Liver (tissue), 9 donors: Measurements from ENCODE around the gene ANKRD31. TPM values are rescaled to one million over a fixed set of nuclear protein-coding genes. Genes with fewer than 3 reads are reported as not detected.

Experiments used
- DNase-seq: peaks from one replicate; pipeline ENCODE4 v3.0.0-alpha.2; 2017; ENCODE audit warnings: low spot score
- H3K27ac ChIP-seq, 2 donors: one replicate each; pipeline ENCODE4 v1.7.0; 2013; ENCODE audit warnings: inconsistent platforms in 2 of 2, low read length in 2 of 2, control low read depth in 1 of 2, low read depth in 1 of 2, mild to moderate bottlenecking in 1 of 2
- H3K27me3 ChIP-seq, 4 donors: one replicate each; pipeline versions ENCODE4 v1.6.1 to v1.7.0; 2013; ENCODE audit warnings: low read length in 3 of 4, inconsistent platforms in 1 of 4, mild to moderate bottlenecking in 1 of 4, moderate library complexity in 1 of 4; ENCODE audit not compliant: control insufficient read depth in 4 of 4, insufficient read depth in 4 of 4
- H3K36me3 ChIP-seq, 4 donors: one replicate each; pipeline versions ENCODE4 v1.6.1 to v1.7.0; 2013; ENCODE audit warnings: low read length in 3 of 4, mild to moderate bottlenecking in 3 of 4, low read depth in 1 of 4, moderate library complexity in 1 of 4; ENCODE audit not compliant: control insufficient read depth in 4 of 4, insufficient read depth in 3 of 4
- H3K4me1 ChIP-seq, 4 donors: one replicate each; pipeline versions ENCODE4 v1.6.1 to v1.7.0; 2013; ENCODE audit warnings: low read length in 3 of 4, mild to moderate bottlenecking in 3 of 4, moderate library complexity in 1 of 4; ENCODE audit not compliant: control insufficient read depth in 4 of 4, insufficient read depth in 4 of 4
- H3K4me3 ChIP-seq, 3 donors: one replicate each; pipeline versions ENCODE4 v1.6.1 to v1.7.0; 2013; ENCODE audit warnings: low read length in 3 of 3, control low read depth in 1 of 3, low read depth in 1 of 3, mild to moderate bottlenecking in 1 of 3
- H3K9ac ChIP-seq, 2 donors: one replicate each; pipeline ENCODE4 v1.7.0; 2013; ENCODE audit warnings: low read length in 2 of 2, mild to moderate bottlenecking in 2 of 2, moderate library complexity in 2 of 2, control low read depth in 1 of 2, low read depth in 1 of 2
- H3K9me3 ChIP-seq, 4 donors: one replicate each; pipeline versions ENCODE4 v1.6.1 to v1.7.0; 2013; ENCODE audit warnings: low read length in 3 of 4; ENCODE audit not compliant: control insufficient read depth in 4 of 4
- EGR1 ChIP-seq, 2 donors: IDR thresholded peaks; 2 replicates each; pipeline ENCODE4 v1.6.1; 2016 to 2018; ENCODE audit warnings: antibody characterized with exemption in 2 of 2, low read depth in 2 of 2
- FOXA1 ChIP-seq: IDR thresholded peaks from 2 replicates; pipeline ENCODE4 v1.6.1; 2016; ENCODE audit warnings: antibody characterized with exemption
- GABPA ChIP-seq, 2 donors: IDR thresholded peaks in 1 of 2; conservative IDR thresholded peaks in 1 of 2; 2 replicates each; pipeline ENCODE4 v1.6.1; 2016; ENCODE audit warnings: antibody characterized with exemption in 2 of 2, mild to moderate bottlenecking in 1 of 2, moderate library complexity in 1 of 2
- HNF4A ChIP-seq, 2 donors: conservative IDR thresholded peaks; 2 replicates each; pipeline ENCODE4 v1.6.1; 2016; ENCODE audit warnings: antibody characterized with exemption in 2 of 2, mild to moderate bottlenecking in 2 of 2
- HNF4G ChIP-seq: IDR thresholded peaks from 2 replicates; pipeline ENCODE4 v1.6.1; 2016; ENCODE audit warnings: antibody characterized with exemption
- JUND ChIP-seq, 2 donors: IDR thresholded peaks; 2 replicates each; pipeline ENCODE4 v1.6.1; 2016; ENCODE audit warnings: antibody characterized with exemption in 2 of 2
- RAD21 ChIP-seq, 2 donors: IDR thresholded peaks; 2 replicates each; pipeline ENCODE4 v1.6.1; 2016; ENCODE audit warnings: antibody characterized with exemption in 2 of 2, mild to moderate bottlenecking in 2 of 2
- RXRA ChIP-seq, 2 donors: IDR thresholded peaks; 2 replicates each; pipeline ENCODE4 v1.6.1; 2017 to 2018; ENCODE audit warnings: antibody characterized with exemption in 2 of 2, mild to moderate bottlenecking in 1 of 2
- TAF1 ChIP-seq: conservative IDR thresholded peaks from 2 replicates; pipeline ENCODE4 v1.6.1; 2016; ENCODE audit warnings: antibody characterized with exemption, mild to moderate bottlenecking
- YY1 ChIP-seq: IDR thresholded peaks from 2 replicates; pipeline ENCODE4 v1.6.1; 2016; ENCODE audit warnings: antibody characterized with exemption, mild to moderate bottlenecking
- WGBS: extraction: QIAGEN DNeasy Blood & Tissue Kit; methylation state at CpG from one replicate; pipeline ENCODE4 v1.1.7; 2013; 5-methylcytosine and 5-hydroxymethylcytosine counted together
- polyA plus RNA-seq, 2 donors: library from polyadenylated mRNA; stranded (reverse) in 1 of 2; unstranded in 1 of 2; fragments of 200-250 nt in 1 of 2; fragments of >200 nt in 1 of 2; fragmentation: Nextera tagmentation in 1 of 2; extraction: Ambion mirVana in 1 of 2; gene quantifications; one replicate each; pipeline versions ENCODE4 v1.2.1 to v1.2.3, GENCODE V29; 2013 to 2015
- total RNA-seq, 2 donors: library from RNA; depleted of rRNA; stranded (reverse); fragments of >200 nt; gene quantifications; one replicate each; pipeline ENCODE4 v1.2.3, GENCODE V29; 2014
- TF ChIP-seq, protein P1 (sequence below): fragments of 150-350 bp; IDR thresholded peaks from 2 replicates; pipeline ENCODE4 v1.5.1; 2017; ENCODE audit warnings: improper control_type of control experiment, low read depth, low read length; ENCODE audit not compliant: missing input control
- TF ChIP-seq, protein P2 (sequence below): IDR thresholded peaks from 2 replicates; pipeline ENCODE4 v1.6.1; 2016; ENCODE audit warnings: antibody characterized with exemption
- TF ChIP-seq, protein P3 (sequence below): IDR thresholded peaks from 2 replicates; pipeline ENCODE4 v1.6.1; 2016; ENCODE audit warnings: antibody characterized with exemption
- donor health status: healthy.
- donor health status: healthy.
- donor health status: healthy.
- donor health status: healthy.
- donor health status: healthy.

Gene ANKRD31
- total and polyA plus RNA-seq, 4 donors = 0.03 to 0.08 (median 0.04) TPM

- TF ChIP-seq, protein P1, sequence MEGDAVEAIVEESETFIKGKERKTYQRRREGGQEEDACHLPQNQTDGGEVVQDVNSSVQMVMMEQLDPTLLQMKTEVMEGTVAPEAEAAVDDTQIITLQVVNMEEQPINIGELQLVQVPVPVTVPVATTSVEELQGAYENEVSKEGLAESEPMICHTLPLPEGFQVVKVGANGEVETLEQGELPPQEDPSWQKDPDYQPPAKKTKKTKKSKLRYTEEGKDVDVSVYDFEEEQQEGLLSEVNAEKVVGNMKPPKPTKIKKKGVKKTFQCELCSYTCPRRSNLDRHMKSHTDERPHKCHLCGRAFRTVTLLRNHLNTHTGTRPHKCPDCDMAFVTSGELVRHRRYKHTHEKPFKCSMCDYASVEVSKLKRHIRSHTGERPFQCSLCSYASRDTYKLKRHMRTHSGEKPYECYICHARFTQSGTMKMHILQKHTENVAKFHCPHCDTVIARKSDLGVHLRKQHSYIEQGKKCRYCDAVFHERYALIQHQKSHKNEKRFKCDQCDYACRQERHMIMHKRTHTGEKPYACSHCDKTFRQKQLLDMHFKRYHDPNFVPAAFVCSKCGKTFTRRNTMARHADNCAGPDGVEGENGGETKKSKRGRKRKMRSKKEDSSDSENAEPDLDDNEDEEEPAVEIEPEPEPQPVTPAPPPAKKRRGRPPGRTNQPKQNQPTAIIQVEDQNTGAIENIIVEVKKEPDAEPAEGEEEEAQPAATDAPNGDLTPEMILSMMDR = no peak
- TF ChIP-seq, protein P2, sequence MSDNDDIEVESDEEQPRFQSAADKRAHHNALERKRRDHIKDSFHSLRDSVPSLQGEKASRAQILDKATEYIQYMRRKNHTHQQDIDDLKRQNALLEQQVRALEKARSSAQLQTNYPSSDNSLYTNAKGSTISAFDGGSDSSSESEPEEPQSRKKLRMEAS = no peak
- TF ChIP-seq FOXA1 (no peak), RXRA (IDR thresholded peaks at IDR 0.05) (no peak)
These were observed 33.1 kb downstream of the ANKRD31 start (continued) for GRCh38 chr5:75203604-75204003.

DNA sequence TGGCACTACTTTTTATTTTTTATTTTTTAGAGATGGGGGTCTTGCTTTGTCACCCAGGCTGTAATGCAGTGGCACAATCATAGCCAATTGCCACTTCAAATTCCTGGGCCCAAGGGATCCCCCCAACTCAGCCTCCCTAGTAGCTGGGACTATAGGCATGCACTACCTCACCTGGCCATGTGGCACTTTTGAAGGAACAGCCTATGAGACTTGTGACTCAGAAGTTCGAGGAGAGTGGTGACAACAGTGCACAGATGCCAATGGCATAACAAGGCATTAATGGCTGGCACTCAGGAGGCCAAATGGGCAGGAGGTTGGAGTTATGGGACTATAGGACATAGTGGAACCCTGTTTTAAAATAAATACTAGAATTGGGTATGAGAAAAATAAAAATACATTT, 33.7 kb downstream of the ANKRD31 start:
- Histone ChIP-seq H3K4me3 (no peak overlapping the region), H3K4me1 (no peaks in the 10 kb centered on the region), H3K27me3 (no peaks in the 10 kb centered on the region), H3K36me3 (no peaks in the 10 kb centered on the region), H3K9me3 (no peaks in the 10 kb centered on the region), H3K27ac (no peak overlapping the region), H3K9ac (no peak overlapping the region)
- TF ChIP-seq GABPA (IDR thresholded peaks at IDR 0.05 in 1 of 2, conservative IDR thresholded peaks at IDR 0.05 in 1 of 2) = no peak
- TF ChIP-seq, protein P3, sequence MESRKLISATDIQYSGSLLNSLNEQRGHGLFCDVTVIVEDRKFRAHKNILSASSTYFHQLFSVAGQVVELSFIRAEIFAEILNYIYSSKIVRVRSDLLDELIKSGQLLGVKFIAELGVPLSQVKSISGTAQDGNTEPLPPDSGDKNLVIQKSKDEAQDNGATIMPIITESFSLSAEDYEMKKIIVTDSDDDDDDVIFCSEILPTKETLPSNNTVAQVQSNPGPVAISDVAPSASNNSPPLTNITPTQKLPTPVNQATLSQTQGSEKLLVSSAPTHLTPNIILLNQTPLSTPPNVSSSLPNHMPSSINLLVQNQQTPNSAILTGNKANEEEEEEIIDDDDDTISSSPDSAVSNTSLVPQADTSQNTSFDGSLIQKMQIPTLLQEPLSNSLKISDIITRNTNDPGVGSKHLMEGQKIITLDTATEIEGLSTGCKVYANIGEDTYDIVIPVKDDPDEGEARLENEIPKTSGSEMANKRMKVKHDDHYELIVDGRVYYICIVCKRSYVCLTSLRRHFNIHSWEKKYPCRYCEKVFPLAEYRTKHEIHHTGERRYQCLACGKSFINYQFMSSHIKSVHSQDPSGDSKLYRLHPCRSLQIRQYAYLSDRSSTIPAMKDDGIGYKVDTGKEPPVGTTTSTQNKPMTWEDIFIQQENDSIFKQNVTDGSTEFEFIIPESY = no peak
- no peak for DNase-seq
- WGBS = 90% methylated on average over 1 of the region's 1 CpG

DNA sequence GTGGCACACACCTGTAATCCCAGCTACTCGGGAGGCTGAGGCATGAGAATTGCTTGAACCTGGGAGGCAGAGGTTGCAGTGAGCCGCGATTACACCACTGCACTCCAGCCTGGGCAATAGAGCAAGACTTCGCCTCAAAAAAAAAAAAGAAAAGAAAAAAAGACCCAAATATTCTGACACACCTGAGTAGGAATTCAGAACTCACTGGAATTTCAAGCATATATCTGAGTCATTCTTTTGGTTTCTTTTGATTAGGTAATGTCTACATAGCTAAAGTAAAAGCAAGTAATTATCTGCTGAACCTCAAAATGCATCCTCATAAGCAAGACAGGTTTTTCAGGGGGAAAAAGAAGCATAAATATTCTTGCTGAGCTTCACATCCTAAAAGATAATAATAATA, 35.9 kb downstream of the ANKRD31 start:
- H3K36me3 ChIP-seq = no peaks in the 10 kb centered on the region
- no peaks in the 10 kb centered on the region for H3K27me3 ChIP-seq
- 93% methylated on average over 4 of the region's 4 CpGs for WGBS
- H3K27ac ChIP-seq = no peak overlapping the region
- H3K9me3 ChIP-seq = no peaks in the 10 kb centered on the region
- TF ChIP-seq HNF4A (conservative IDR thresholded peaks at IDR 0.05) = no peak
- no peak for TF ChIP-seq EGR1 (IDR thresholded peaks at IDR 0.05; ENCODE audit: low read depth in 2 of 2)
- TF ChIP-seq RAD21 (IDR thresholded peaks at IDR 0.05) = no peak
- TF ChIP-seq GABPA (IDR thresholded peaks at IDR 0.05 in 1 of 2, conservative IDR thresholded peaks at IDR 0.05 in 1 of 2) = no peak
- TF ChIP-seq TAF1 = no peak
- TF ChIP-seq JUND (IDR thresholded peaks at IDR 0.05) = no peak
- TF ChIP-seq HNF4G = no peak
- DNase-seq = no peak
- H3K4me1 ChIP-seq = no peaks in the 10 kb centered on the region
- H3K4me3 ChIP-seq = no peak overlapping the region
- no peak overlapping the region for H3K9ac ChIP-seq

- H3K27ac ChIP-seq = no peak overlapping the region
- TF ChIP-seq GABPA (IDR thresholded peaks at IDR 0.05 in 1 of 2, conservative IDR thresholded peaks at IDR 0.05 in 1 of 2) (no peak), RXRA (IDR thresholded peaks at IDR 0.05) (no peak), YY1 (no peak), FOXA1 (no peak)
- TF ChIP-seq, protein P3 = no peak
- H3K4me3 ChIP-seq = no peak overlapping the region
- H3K4me1 ChIP-seq = no peaks in the 10 kb centered on the region
- no peaks in the 10 kb centered on the region for H3K36me3 ChIP-seq
- no peak overlapping the region for H3K9ac ChIP-seq
- 100% methylated on average over 1 of the region's 1 CpG for WGBS
- H3K9me3 ChIP-seq = no peaks in the 10 kb centered on the region
- no peak for DNase-seq
- H3K27me3 ChIP-seq = no peaks in the 10 kb centered on the region
These were observed 36.7 kb downstream of the ANKRD31 start for GRCh38 chr5:75199946-75200345.
